ENCODE measurements around the gene PNLDC1. TPM values are rescaled to one million over a fixed set of nuclear protein-coding genes. Genes with fewer than 3 reads are reported as not detected.

The PNLDC1 gene
- total and polyA plus RNA-seq, 2 experiments from 2014 or later, result not detected

DNA sequence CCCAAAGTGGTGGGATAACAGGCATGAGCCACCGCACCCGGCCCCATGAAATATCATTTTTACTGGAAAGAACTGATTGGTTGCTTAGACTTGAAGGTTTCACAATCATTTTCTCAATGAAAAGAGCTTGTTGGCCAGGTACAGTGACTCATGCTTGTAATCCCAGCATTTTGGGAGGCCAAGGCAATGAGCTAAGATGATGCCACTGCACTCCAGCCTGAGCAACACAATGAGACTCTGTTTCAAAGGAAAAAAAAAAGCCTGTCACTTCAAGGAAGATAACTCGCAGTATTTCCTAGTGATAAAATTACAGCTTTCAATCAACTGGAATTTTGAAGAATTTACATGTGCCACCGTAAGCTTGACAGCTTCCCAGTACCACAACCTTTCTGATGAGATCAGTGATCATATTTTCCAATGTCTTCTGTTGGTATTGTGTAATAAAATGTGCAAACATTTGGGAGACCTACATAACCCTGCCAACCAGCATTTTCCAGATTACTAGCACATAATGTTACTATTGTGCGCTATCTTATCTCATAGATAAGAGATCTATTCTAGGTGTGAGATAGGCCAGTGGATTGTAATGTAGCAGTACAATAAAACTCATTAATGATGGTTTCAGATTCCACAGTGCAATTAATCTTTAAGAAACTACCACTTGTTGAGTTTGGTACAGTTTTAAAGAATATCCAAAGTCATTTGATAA lies 7.2 kb downstream of the PNLDC1 start:
- H3K36me3 Mint-ChIP-seq (ENCODE audit: low read depth), result no peaks in the 10 kb centered on the region; the same call in 2 of the 3 replicates
- H3K9me2 ChIP-seq (ENCODE audit: insufficient read depth), result no peaks in the 10 kb centered on the region
- no peaks in the 10 kb centered on the region for H3K27me3 ChIP-seq (ENCODE audit: insufficient read depth)
- no peak overlapping the region for H3K4me3 ChIP-seq
- H4K20me1 ChIP-seq (replicated peaks; ENCODE audit: insufficient read depth), result no peaks in the 10 kb centered on the region
- no peaks in the 10 kb centered on the region for H3F3A ChIP-seq (replicated peaks; ENCODE audit: low read depth)
- H2AFZ ChIP-seq, result no peak overlapping the region
- no peaks in the 10 kb centered on the region for H3K27me3 Mint-ChIP-seq (ENCODE audit: insufficient read depth, low read depth, poor library complexity)
- H3K4me3 Mint-ChIP-seq, result no peak overlapping the region
- H3K4me1 Mint-ChIP-seq, result peaks cover 13% of the 10 kb centered on the region
- no peak overlapping the region for H3K27ac Mint-ChIP-seq
- no peak overlapping the region for H3K4me2 ChIP-seq
- no peaks in the 10 kb centered on the region for H3K36me3 ChIP-seq (ENCODE audit: insufficient read depth)
- no peaks in the 10 kb centered on the region for H3K4me1 ChIP-seq (ENCODE audit: insufficient read depth)
- DNase-seq (ENCODE audit: low spot score) (no peak), ATAC-seq (no peak)
- no peaks in the 10 kb centered on the region for H3K9me3 Mint-ChIP-seq
- H3K79me2 ChIP-seq (replicated peaks; ENCODE audit: insufficient read depth), result no peaks in the 10 kb centered on the region
- TF ChIP-seq JUNB (IDR thresholded peaks at IDR 0.05; ENCODE audit: unreplicated experiment) (no peak), POLR2AphosphoS5 (IDR thresholded peaks at IDR 0.05; ENCODE audit: low read depth) (no peak), ETS1 (IDR thresholded peaks at IDR 0.05) (no peak), EZH2 (IDR thresholded peaks at IDR 0.05; ENCODE audit: low read depth, unreplicated experiment) (no peak), NANOG (IDR thresholded peaks at IDR 0.05; ENCODE audit: borderline replicate concordance) (no peak), STAT1 (IDR thresholded peaks at IDR 0.05; ENCODE audit: unreplicated experiment) (no peak), ZNF331 (CRISPR knock-in tag; IDR thresholded peaks at IDR 0.05; ENCODE audit: low read depth) (no peak), EZH2phosphoT487 (IDR thresholded peaks at IDR 0.05; ENCODE audit: unreplicated experiment) (no peak), ZNF462 (CRISPR knock-in tag; IDR thresholded peaks at IDR 0.05) (no peak), CREB1 (CRISPR knock-in tag; IDR thresholded peaks at IDR 0.05; ENCODE audit: low read depth) (no peak), REST (IDR thresholded peaks at IDR 0.05; ENCODE audit: unreplicated experiment) (no peak), ZNF114 (CRISPR knock-in tag; IDR thresholded peaks at IDR 0.05) (no peak)
- TF ChIP-seq, protein P1, sequence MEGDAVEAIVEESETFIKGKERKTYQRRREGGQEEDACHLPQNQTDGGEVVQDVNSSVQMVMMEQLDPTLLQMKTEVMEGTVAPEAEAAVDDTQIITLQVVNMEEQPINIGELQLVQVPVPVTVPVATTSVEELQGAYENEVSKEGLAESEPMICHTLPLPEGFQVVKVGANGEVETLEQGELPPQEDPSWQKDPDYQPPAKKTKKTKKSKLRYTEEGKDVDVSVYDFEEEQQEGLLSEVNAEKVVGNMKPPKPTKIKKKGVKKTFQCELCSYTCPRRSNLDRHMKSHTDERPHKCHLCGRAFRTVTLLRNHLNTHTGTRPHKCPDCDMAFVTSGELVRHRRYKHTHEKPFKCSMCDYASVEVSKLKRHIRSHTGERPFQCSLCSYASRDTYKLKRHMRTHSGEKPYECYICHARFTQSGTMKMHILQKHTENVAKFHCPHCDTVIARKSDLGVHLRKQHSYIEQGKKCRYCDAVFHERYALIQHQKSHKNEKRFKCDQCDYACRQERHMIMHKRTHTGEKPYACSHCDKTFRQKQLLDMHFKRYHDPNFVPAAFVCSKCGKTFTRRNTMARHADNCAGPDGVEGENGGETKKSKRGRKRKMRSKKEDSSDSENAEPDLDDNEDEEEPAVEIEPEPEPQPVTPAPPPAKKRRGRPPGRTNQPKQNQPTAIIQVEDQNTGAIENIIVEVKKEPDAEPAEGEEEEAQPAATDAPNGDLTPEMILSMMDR (conservative IDR thresholded peaks at IDR 0.05; ENCODE audit: low read depth in 2 of 2), result no peak
- no peak overlapping the region for H3K27ac ChIP-seq (ENCODE audit: low read depth)

All from GM23338 (cell line).